HG02759 (cell line): ENCODE data around the gene CCDC186.

Experiments
- ATAC-seq: cut with Tn5 transposase; IDR thresholded peaks from one replicate; pipeline ENCODE4 v1.9.1; 2021; ENCODE audit warnings: mild to moderate bottlenecking, moderate library complexity; ENCODE audit not compliant: unreplicated experiment

Gene CCDC186

DNA sequence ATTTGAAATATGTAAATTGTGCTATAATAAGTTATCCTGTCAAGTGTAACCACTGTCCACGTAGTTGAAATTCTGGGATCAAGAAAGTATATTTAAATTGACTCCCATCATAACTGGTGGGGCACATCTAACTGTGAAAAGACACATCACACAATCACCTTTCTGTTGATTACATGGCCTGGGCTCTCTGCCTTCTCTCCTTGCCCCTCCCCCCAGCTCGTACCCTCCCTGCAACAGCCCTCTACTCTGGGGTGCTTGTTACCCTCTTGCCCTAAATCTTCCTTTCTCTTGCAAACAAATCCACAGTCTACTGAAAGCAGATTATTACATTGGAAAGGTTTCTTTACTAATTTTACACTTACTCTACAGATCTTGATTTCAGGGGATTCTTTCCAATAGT lies 56.3 kb downstream of the CCDC186 start:
- no peak for ATAC-seq

DNA sequence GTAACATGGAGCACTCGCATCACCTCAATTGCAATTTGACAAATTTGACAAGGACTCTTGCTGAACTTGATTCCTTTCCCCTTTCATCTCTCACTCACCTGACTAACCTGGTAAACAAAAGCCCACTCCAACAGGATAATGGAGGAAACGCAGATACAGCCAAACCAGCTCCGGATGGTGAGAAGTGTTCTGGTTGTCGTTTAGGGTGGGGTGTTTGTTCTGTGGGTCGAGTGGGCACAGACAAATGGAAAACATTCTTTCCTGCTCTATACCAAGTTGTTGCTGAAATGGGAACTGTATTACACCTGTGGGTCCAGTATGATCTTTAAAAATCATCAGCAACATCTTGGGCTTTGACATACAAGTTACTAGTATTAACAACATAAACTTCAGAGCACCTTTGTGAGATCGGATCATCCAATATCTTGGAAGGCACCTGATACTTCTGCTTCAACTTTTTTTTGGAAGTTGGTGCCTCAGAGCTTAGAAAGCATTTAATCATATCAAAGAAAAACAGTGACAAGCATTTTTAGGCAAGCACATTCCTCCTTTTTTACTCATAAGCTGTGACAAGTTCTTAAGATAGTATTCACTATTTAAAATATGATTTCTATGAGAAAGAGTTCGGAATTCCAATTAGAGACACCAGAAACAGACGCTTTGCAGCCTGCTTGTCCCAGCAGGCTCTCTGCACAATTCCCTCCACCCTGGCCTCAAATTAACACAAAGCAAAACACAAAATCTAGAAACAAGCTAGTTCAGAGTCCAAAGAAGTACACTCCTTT lies 58.1 kb downstream of the CCDC186 start:
- no peak for ATAC-seq

DNA sequence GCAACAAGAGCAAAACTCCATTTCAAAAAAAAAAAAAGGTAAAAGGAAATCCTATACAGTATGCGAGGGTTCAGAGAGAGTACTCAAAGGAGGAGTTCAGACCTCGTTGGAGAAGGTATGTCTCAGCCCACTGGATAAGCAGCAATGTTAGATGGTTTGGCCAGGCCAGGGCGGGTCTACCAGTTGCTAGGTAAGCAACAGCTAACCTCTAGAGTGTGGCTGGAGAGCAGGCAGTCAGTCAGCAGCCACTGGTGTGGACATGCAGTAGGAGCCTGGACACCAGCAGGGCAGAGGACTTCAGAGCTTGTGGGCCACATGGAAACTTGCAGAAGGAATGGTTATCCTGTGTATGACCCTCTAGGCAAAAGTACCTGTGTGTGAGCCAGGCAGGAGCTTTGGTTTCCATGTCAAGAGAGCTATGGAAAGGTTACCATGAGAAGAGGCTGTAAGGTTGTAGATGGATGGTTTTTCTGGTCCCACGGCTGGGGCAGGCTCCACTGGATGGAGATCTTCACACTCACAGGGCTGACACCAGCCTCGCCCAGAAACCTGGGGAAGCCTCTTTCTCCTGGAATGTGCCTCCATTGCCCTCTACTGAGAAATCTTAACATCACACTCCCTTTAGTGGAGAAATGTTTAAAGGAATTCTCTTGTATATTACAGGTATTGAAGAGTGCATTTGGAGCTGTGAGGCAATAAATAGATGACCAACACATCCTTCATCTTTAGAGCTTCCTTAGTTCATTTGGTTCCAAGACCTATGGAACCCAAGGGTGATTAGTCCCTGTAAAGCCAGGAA lies 63.6 kb downstream of the CCDC186 start:
- no peak for ATAC-seq

GRCh38 chr10:114103284-114103683 lies 70.7 kb downstream of the CCDC186 start:
- ATAC-seq = no peak

- ATAC-seq = no peak
These were observed 71.7 kb downstream of the CCDC186 start for GRCh38 chr10:114102256-114102655.

DNA sequence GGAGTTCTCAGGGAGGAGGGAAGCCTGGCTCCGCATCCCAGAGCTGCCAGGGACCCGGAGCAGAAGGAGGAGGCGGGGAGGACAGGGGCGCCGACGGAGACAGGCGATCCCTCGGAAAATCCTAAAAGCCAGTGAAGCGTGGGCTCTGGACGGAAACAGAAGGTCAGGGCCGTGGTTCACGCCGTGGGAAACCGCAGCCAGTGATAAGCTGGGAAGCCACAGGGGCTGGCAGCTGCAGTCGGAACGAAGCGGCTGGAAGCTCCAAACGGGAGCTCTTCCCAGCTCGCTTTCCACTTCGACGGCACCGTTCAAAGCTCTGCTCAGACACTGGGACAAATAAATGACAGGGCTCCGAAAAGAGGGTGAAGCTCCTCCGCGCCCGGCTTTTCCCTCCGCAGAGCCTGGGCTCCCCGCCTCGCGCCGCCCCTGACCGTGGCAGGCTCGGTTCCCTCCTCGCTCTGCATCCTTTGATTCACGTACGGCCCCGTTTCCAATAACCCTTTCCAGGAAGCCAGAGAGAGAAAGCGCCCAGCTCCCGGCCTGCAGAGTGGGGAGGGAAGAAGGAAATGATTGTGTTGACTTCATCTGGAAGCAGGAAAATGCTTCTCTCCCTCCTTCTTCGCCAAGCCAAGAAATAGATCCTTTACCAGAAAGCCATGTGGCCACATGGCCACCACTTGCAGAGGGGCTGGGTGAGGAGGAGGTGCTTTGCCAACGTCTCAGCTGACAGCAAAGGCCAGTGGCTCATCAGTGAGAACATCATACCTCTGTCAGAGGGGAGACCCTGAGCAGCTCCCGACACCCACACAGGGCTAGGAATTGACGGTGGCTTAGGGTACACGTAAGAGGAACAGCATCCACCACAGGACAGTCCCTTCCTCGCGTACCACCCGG lies 72.9 kb downstream of the CCDC186 start:
- ATAC-seq = no peak

DNA sequence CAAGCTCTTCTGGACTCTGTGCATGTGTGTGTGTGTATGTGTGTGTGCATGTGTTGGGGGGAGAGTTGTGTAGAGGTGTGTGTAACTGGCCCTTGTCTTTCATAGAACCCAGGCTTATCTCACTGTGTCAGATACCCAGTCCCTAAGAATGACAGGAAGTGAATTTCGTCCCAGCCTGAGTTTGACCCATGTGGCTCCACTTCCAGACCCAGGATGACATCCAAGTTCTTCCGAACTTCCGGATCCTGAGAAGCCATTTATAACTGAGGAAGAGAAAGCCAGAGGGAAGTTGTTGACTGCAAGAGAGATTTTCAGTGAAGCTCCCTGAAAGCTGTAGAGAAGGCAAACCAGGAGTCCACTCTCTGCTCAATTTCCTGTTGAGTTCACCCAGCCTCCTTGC lies 77.1 kb downstream of the CCDC186 start:
- ATAC-seq = no peak

GRCh38 chr10:114095559-114096337 lies 78.3 kb downstream of the CCDC186 start:
- peak; percentile 35 for ATAC-seq

GRCh38 chr10:114094795-114095194 lies 79.2 kb downstream of the CCDC186 start:
- ATAC-seq = peak; percentile 63

- no peak for ATAC-seq
These were observed 86.3 kb downstream of the CCDC186 start for GRCh38 chr10:114087655-114088054.

- no peak for ATAC-seq
These were observed 86.7 kb downstream of the CCDC186 start for GRCh38 chr10:114087255-114087654.

DNA sequence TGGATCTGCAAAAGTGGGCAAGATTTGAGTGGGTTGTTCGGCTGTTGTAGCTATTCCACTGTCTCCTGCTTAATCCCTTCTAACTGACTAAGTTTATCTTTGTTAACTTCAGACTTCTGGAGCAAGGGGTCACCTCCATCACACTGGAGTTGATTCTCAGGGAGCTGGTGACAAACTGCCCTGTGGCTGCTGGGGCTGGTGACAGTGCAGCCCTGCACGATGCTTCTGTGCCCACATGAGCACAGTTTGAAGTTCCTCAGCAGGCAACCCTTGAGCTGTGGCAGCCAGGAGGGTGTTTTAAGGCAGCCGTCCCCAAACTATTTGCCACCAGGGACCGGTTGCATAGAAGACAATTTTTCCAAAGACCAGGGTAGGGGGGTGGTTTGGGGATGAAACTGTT lies 89.8 kb downstream of the CCDC186 start:
- no peak for ATAC-seq

- no peak for ATAC-seq
These were observed 91.0 kb downstream of the CCDC186 start for GRCh38 chr10:114083040-114083439.

GRCh38 chr10:114081911-114082583 lies 92.0 kb downstream of the CCDC186 start:
- no peak for ATAC-seq

DNA sequence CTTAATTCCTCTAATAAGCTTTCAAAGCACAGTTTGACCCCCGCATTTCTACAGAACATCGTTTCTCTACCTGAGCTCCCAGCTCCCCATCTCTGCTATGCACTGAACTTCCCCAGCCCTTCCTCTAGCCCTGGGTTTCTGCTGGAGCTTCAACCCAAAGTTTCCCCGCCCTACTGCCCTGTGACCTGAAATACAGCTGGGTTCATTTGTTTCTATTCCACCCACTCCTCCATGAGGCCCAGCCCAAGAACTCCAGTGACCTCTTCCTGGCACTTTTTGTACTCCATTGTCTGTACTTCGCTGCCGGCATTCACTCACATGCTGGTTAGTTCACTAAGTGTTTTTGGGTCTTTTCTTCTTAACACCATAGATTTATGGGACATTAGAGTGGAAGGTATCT lies 94.6 kb downstream of the CCDC186 start:
- ATAC-seq = no peak

- no peak for ATAC-seq
These were observed 95.7 kb downstream of the CCDC186 start for GRCh38 chr10:114078346-114078745.

DNA sequence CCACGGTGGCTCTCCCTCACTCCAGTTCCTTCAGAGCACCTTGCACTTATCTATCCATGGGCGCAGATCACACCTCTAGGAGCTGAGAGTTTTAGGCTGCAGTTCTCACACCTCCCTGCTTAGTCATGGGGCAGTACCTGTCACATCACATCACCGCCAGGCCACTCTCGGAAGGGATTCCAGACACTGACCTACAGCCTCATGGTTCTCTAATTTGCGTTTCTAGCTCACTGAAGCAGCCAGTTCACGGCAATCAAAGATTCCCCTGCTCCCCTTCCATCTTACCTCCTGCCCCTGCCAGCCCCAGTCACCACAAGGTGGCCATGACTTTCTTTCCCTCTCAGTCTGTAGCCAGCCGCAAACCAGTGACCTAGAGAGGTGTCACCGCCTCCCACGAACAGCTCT lies 96.2 kb downstream of the CCDC186 start:
- peak; percentile 63 for ATAC-seq

- no peak for ATAC-seq
These were observed 96.7 kb downstream of the CCDC186 start for GRCh38 chr10:114077347-114077746.

DNA sequence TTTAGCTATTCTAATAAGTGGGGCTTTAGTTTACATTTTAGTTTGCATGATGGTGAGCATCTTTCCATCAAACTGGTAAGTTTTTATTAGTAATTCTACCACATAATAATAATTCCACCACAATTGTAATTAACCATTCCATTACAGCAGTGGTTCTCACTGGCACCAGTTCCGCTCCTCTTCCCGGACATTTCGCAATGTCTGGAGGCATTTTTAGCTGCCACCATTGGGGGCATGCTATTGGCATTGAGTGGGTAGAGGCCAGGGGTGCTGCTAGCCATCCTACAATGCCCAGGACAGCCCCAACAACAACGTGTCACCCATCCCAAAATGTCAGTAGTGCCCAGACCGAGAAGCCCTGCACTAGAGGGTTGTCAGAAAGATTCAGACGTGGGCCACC lies 98.9 kb downstream of the CCDC186 start:
- ATAC-seq = no peak
